Ramos (cell line): Measurements from ENCODE around the gene EPDR1.
"Not testable (repeated sequence)": the region's sequence is repeated elsewhere in the genome, so short reads cannot be mapped to it uniquely, and the experiment has no call there.

Experiments
- in situ Hi-C: fragments of 300-500 bp; cut with MboI; formaldehyde crosslinking; loops from one replicate; pipeline ENCODE4 v1.14.3; 2022; ENCODE audit warnings: low sequenced_read_pairs; ENCODE audit not compliant: unreplicated experiment

EPDR1 gene

GRCh38 chr7:37927773-37928444 is 7.5 kb downstream of the EPDR1 start:
- in situ Hi-C loops: no loop called here

- in situ Hi-C loops: no loop called here
These were observed 8.4 kb downstream of the EPDR1 start for GRCh38 chr7:37928878-37929277.

GRCh38 chr7:37930226-37930948 is 9.9 kb downstream of the EPDR1 start:
- in situ Hi-C loops: no loop called here

GRCh38 chr7:37932543-37932942 is 12.1 kb downstream of the EPDR1 start:
- in situ Hi-C loops: no loop called here

GRCh38 chr7:37933018-37933566 is 12.7 kb downstream of the EPDR1 start:
- in situ Hi-C loops: no loop called here

- in situ Hi-C loops: no loop called here
These were observed 22.6 kb downstream of the EPDR1 start for GRCh38 chr7:37942934-37943610.

GRCh38 chr7:37943905-37944736 is 23.7 kb downstream of the EPDR1 start:
- in situ Hi-C loops: no loop called here

GRCh38 chr7:37944737-37945054 is 24.3 kb downstream of the EPDR1 start:
- in situ Hi-C loops: no loop called here

GRCh38 chr7:37945336-37945735 is 24.9 kb downstream of the EPDR1 start:
- in situ Hi-C loops: no loop called here

- in situ Hi-C loops: no loop called here
These were observed 26.9 kb downstream of the EPDR1 start for GRCh38 chr7:37947138-37947940.

GRCh38 chr7:37947941-37948210 is 27.4 kb downstream of the EPDR1 start:
- in situ Hi-C loops: no loop called here

GRCh38 chr7:37952240-37952639 is 31.8 kb downstream of the EPDR1 start:
- in situ Hi-C loops: no loop called here

- in situ Hi-C loops: not testable (repeated sequence)
These were observed 33.8 kb downstream of the EPDR1 start for GRCh38 chr7:37954217-37954616.

GRCh38 chr7:37956791-37957190 is 36.4 kb downstream of the EPDR1 start:
- in situ Hi-C loops: no loop called here

GRCh38 chr7:37957221-37957970 is 37.0 kb downstream of the EPDR1 start:
- in situ Hi-C loops: no loop called here

- in situ Hi-C loops: no loop called here
These were observed 40.0 kb downstream of the EPDR1 start for GRCh38 chr7:37960483-37960882.

GRCh38 chr7:37961251-37961650 is 40.8 kb downstream of the EPDR1 start:
- in situ Hi-C loops: no loop called here

- in situ Hi-C loops: no loop called here
These were observed 43.8 kb downstream of the EPDR1 start for GRCh38 chr7:37964196-37964595.

- in situ Hi-C loops: no loop called here
These were observed 49.8 kb downstream of the EPDR1 start for GRCh38 chr7:37970211-37970610.
